DND-41 (cell line): ENCODE measurements around the gene SLC22A6.

Experiments
- CTCF ChIP-seq: IDR thresholded peaks from 2 replicates; pipeline ENCODE4 v1.5.1; 2012; ENCODE audit warnings: borderline replicate concordance, low read length, moderate library complexity, mild to moderate bottlenecking; ENCODE audit not compliant: poor library complexity, severe bottlenecking; ENCODE audit errors: extremely low read depth
- EZH2 ChIP-seq: IDR thresholded peaks from 3 replicates; pipeline ENCODE4 v1.6.1; 2012; ENCODE audit warnings: borderline replicate concordance, low read depth, mild to moderate bottlenecking, moderate library complexity, low read length, inconsistent platforms; ENCODE audit not compliant: severe bottlenecking

GRCh38 chr11:63019506-63019905, 34.7 kb upstream of the SLC22A6 start:
- TF ChIP-seq CTCF (no peak), EZH2 (no peak)
